ENCODE data around the gene LINC00237.

Gene LINC00237

GRCh38 chr20:21106171-21107017 lies at the start of gene LINC00237:
Gene LINC00237 (minus strand): TSS chr20:21106358.
- Mint-ChIP-seq H3K4me1 (ENCODE audit: low read depth) (peaks cover 15% of the 10 kb centered on the region), H3K27ac (no peak within 1 kb of the TSS), H3K4me3 (no peak within 1 kb of the TSS), H3K36me3 (ENCODE audit: low read depth) (no peaks in the 10 kb centered on the region), H3K9me3 (no peaks in the 10 kb centered on the region), H3K27me3 (peaks cover 77% of the 10 kb centered on the region)

GRCh38 chr20:21155268-21155667 lies 49.1 kb upstream of the LINC00237 start:
- H3K27me3 Mint-ChIP-seq = no peaks in the 10 kb centered on the region
- no peak overlapping the region for H3K4me3 Mint-ChIP-seq
- H3K27ac Mint-ChIP-seq = no peak overlapping the region
- H3K36me3 Mint-ChIP-seq (ENCODE audit: low read depth) = peaks cover 33% of the 10 kb centered on the region
- H3K9me3 Mint-ChIP-seq = no peaks in the 10 kb centered on the region
- H3K4me1 Mint-ChIP-seq (ENCODE audit: low read depth) = no peaks in the 10 kb centered on the region

- Mint-ChIP-seq H3K4me3 (no peak overlapping the region), H3K4me1 (ENCODE audit: low read depth) (no peaks in the 10 kb centered on the region), H3K27ac (no peak overlapping the region), H3K36me3 (ENCODE audit: low read depth) (peaks cover 27% of the 10 kb centered on the region), H3K27me3 (no peaks in the 10 kb centered on the region), H3K9me3 (no peaks in the 10 kb centered on the region)
Observed at GRCh38 chr20:21154692-21155091, 48.5 kb upstream of the LINC00237 start.

GRCh38 chr20:21151791-21152190 lies 45.6 kb upstream of the LINC00237 start:
- Mint-ChIP-seq H3K27ac (no peak overlapping the region), H3K9me3 (no peaks in the 10 kb centered on the region), H3K27me3 (no peaks in the 10 kb centered on the region), H3K4me3 (no peak overlapping the region), H3K4me1 (ENCODE audit: low read depth) (no peaks in the 10 kb centered on the region), H3K36me3 (ENCODE audit: low read depth) (peaks cover 31% of the 10 kb centered on the region)

GRCh38 chr20:21149344-21149743 lies 43.2 kb upstream of the LINC00237 start:
- peaks cover 25% of the 10 kb centered on the region for H3K36me3 Mint-ChIP-seq (ENCODE audit: low read depth)
- no peak overlapping the region for H3K27ac Mint-ChIP-seq
- H3K27me3 Mint-ChIP-seq = no peaks in the 10 kb centered on the region
- H3K4me1 Mint-ChIP-seq (ENCODE audit: low read depth) = no peaks in the 10 kb centered on the region
- no peaks in the 10 kb centered on the region for H3K9me3 Mint-ChIP-seq
- H3K4me3 Mint-ChIP-seq = no peak overlapping the region

GRCh38 chr20:21147593-21147992 lies 41.4 kb upstream of the LINC00237 start:
- Mint-ChIP-seq H3K9me3 (no peaks in the 10 kb centered on the region), H3K4me1 (ENCODE audit: low read depth) (no peaks in the 10 kb centered on the region), H3K36me3 (ENCODE audit: low read depth) (peaks cover 21% of the 10 kb centered on the region), H3K4me3 (no peak overlapping the region), H3K27me3 (no peaks in the 10 kb centered on the region), H3K27ac (no peak overlapping the region)

GRCh38 chr20:21146215-21146614 lies 40.1 kb upstream of the LINC00237 start:
- Mint-ChIP-seq H3K27me3 (no peaks in the 10 kb centered on the region), H3K36me3 (ENCODE audit: low read depth) (peaks cover 19% of the 10 kb centered on the region), H3K9me3 (no peaks in the 10 kb centered on the region), H3K4me1 (ENCODE audit: low read depth) (no peaks in the 10 kb centered on the region), H3K4me3 (no peak overlapping the region), H3K27ac (no peak overlapping the region)

GRCh38 chr20:21145424-21145823 lies 39.3 kb upstream of the LINC00237 start:
- Mint-ChIP-seq H3K27me3 (no peaks in the 10 kb centered on the region), H3K36me3 (ENCODE audit: low read depth) (peaks cover 17% of the 10 kb centered on the region), H3K4me1 (ENCODE audit: low read depth) (no peaks in the 10 kb centered on the region), H3K27ac (no peak overlapping the region), H3K4me3 (no peak overlapping the region), H3K9me3 (no peaks in the 10 kb centered on the region)

GRCh38 chr20:21143194-21143890 lies 37.2 kb upstream of the LINC00237 start:
- H3K9me3 Mint-ChIP-seq = no peaks in the 10 kb centered on the region
- no peaks in the 10 kb centered on the region for H3K27me3 Mint-ChIP-seq
- peaks cover 26% of the 10 kb centered on the region for H3K36me3 Mint-ChIP-seq (ENCODE audit: low read depth)
- H3K4me3 Mint-ChIP-seq = no peak overlapping the region
- no peaks in the 10 kb centered on the region for H3K4me1 Mint-ChIP-seq (ENCODE audit: low read depth)
- no peak overlapping the region for H3K27ac Mint-ChIP-seq

GRCh38 chr20:21141825-21142224 lies 35.7 kb upstream of the LINC00237 start:
- peaks cover 32% of the 10 kb centered on the region for H3K36me3 Mint-ChIP-seq (ENCODE audit: low read depth)
- H3K4me3 Mint-ChIP-seq = no peak overlapping the region
- H3K4me1 Mint-ChIP-seq (ENCODE audit: low read depth) = no peaks in the 10 kb centered on the region
- no peaks in the 10 kb centered on the region for H3K9me3 Mint-ChIP-seq
- no peak overlapping the region for H3K27ac Mint-ChIP-seq
- H3K27me3 Mint-ChIP-seq = no peaks in the 10 kb centered on the region

GRCh38 chr20:21139881-21140566 lies 33.9 kb upstream of the LINC00237 start:
- H3K27me3 Mint-ChIP-seq = no peaks in the 10 kb centered on the region
- H3K4me3 Mint-ChIP-seq = no peak overlapping the region
- no peaks in the 10 kb centered on the region for H3K4me1 Mint-ChIP-seq (ENCODE audit: low read depth)
- H3K27ac Mint-ChIP-seq = no peak overlapping the region
- H3K9me3 Mint-ChIP-seq = no peaks in the 10 kb centered on the region
- H3K36me3 Mint-ChIP-seq (ENCODE audit: low read depth) = peaks cover 32% of the 10 kb centered on the region

- Mint-ChIP-seq H3K4me1 (ENCODE audit: low read depth) (no peaks in the 10 kb centered on the region), H3K9me3 (no peaks in the 10 kb centered on the region), H3K27me3 (no peaks in the 10 kb centered on the region), H3K27ac (no peak overlapping the region), H3K4me3 (no peak overlapping the region), H3K36me3 (ENCODE audit: low read depth) (peaks cover 46% of the 10 kb centered on the region)
Observed at GRCh38 chr20:21137078-21137477, 30.9 kb upstream of the LINC00237 start.

GRCh38 chr20:21136015-21136732 lies 30.0 kb upstream of the LINC00237 start:
- H3K9me3 Mint-ChIP-seq = no peaks in the 10 kb centered on the region
- H3K36me3 Mint-ChIP-seq (ENCODE audit: low read depth) = peaks cover 46% of the 10 kb centered on the region
- no peaks in the 10 kb centered on the region for H3K4me1 Mint-ChIP-seq (ENCODE audit: low read depth)
- no peaks in the 10 kb centered on the region for H3K27me3 Mint-ChIP-seq
- H3K27ac Mint-ChIP-seq = no peak overlapping the region
- no peak overlapping the region for H3K4me3 Mint-ChIP-seq

GRCh38 chr20:21134883-21135493 lies 28.8 kb upstream of the LINC00237 start:
- H3K4me3 Mint-ChIP-seq = no peak overlapping the region
- no peaks in the 10 kb centered on the region for H3K9me3 Mint-ChIP-seq
- H3K27ac Mint-ChIP-seq = no peak overlapping the region
- peaks cover 47% of the 10 kb centered on the region for H3K36me3 Mint-ChIP-seq (ENCODE audit: low read depth)
- H3K4me1 Mint-ChIP-seq (ENCODE audit: low read depth) = no peaks in the 10 kb centered on the region
- H3K27me3 Mint-ChIP-seq = no peaks in the 10 kb centered on the region
